Gastrocnemius medialis (tissue), 4 donors: ENCODE measurements around the gene SOS2.

ENCODE experiments used
- CTCF ChIP-seq, 5 experiments: fragments of 450-650 bp in 3 of 5; fragments of 200-600 bp in 2 of 5; sonication (generic) in 2 of 5; IDR thresholded peaks in 4 of 5; conservative IDR thresholded peaks in 1 of 5; 1 replicate in 4 of 5; 2 replicates in 1 of 5; pipeline ENCODE4 v1.5.1; 2016 to 2019; ENCODE audit warnings: antibody characterized with exemption in 5 of 5, mild to moderate bottlenecking in 3 of 5, moderate library complexity in 3 of 5
- POLR2A ChIP-seq, 2 donors: fragments of 450-650 bp; IDR thresholded peaks; one replicate each; pipeline ENCODE4 v1.6.1; 2017; ENCODE audit warnings: antibody characterized with exemption in 2 of 2, mild to moderate bottlenecking in 2 of 2, moderate library complexity in 2 of 2

GRCh38 chr14:50127802-50128201, 103.6 kb downstream of the SOS2 start:
- TF ChIP-seq CTCF (IDR thresholded peaks at IDR 0.05 in 4 of 5, conservative IDR thresholded peaks at IDR 0.05 in 1 of 5) (no peak), POLR2A (IDR thresholded peaks at IDR 0.05) (no peak)
